ENCODE results near the gene GPRIN1. TPM values are rescaled to one million over a fixed set of nuclear protein-coding genes. Genes with fewer than 3 reads are reported as not detected.

The GPRIN1 gene
- total and polyA plus RNA-seq, 2 experiments from 2014 or later, result 0.27 to 0.79 TPM

DNA sequence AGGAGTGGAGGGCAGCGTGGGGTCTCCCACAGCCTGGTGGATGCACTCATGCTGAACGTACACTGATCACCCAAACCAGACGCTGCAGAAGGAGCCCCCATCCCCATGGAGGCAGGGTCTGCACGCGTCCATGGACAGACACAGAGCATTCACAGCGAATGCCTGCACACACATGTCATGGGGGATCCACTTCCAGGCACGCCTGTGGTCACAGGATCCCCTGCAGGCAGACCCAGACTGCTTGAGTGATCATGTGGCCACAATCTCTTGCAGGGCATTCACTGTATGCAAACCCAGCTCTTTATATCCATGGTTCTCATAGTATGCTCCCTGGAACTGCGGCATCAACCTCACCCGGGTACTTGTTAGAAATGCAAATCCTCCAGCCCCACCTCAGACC lies 15.0 kb upstream of the GPRIN1 start:
- no peak for DNase-seq (ENCODE audit: low read depth in 1 of 2, low spot score in 1 of 2)
- Histone ChIP-seq H3K9me3 (ENCODE audit: low read depth) (no peaks in the 10 kb centered on the region), H3K27me3 (peaks cover 34% of the 10 kb centered on the region), H3K4me1 (ENCODE audit: low read depth) (peaks cover 5% of the 10 kb centered on the region), H3K36me3 (no peaks in the 10 kb centered on the region), H3K27ac (no peak overlapping the region), H3K4me3 (no peak overlapping the region)
- TF ChIP-seq, protein P1, sequence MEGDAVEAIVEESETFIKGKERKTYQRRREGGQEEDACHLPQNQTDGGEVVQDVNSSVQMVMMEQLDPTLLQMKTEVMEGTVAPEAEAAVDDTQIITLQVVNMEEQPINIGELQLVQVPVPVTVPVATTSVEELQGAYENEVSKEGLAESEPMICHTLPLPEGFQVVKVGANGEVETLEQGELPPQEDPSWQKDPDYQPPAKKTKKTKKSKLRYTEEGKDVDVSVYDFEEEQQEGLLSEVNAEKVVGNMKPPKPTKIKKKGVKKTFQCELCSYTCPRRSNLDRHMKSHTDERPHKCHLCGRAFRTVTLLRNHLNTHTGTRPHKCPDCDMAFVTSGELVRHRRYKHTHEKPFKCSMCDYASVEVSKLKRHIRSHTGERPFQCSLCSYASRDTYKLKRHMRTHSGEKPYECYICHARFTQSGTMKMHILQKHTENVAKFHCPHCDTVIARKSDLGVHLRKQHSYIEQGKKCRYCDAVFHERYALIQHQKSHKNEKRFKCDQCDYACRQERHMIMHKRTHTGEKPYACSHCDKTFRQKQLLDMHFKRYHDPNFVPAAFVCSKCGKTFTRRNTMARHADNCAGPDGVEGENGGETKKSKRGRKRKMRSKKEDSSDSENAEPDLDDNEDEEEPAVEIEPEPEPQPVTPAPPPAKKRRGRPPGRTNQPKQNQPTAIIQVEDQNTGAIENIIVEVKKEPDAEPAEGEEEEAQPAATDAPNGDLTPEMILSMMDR (IDR thresholded peaks at IDR 0.05; ENCODE audit: low read depth, low read length), result no peak

DNA sequence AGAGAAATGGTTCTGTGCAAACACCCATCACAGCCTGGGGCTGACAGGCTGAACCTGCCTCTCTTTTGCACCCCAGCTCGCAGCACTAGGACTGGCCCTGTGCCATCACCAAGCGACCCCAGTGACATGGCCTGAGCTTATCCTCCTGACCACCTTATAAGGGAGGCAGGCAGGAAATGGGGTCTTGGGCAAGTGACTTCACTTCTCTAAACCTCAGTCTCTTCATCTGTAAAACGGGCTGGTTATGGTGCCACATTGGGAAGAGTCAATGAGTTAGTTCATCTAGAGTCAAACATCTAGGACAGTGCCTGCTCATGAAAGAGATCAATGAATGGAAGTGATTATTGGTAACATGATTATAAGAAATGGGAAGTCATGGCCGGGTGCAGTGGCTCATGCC lies 14.2 kb upstream of the GPRIN1 start:
- no peak for DNase-seq (ENCODE audit: low read depth in 1 of 2, low spot score in 1 of 2)
- H3K4me3 ChIP-seq, result no peak overlapping the region
- H3K27me3 ChIP-seq, result peaks cover 34% of the 10 kb centered on the region
- no peaks in the 10 kb centered on the region for H3K9me3 ChIP-seq (ENCODE audit: low read depth)
- peaks cover 5% of the 10 kb centered on the region for H3K4me1 ChIP-seq (ENCODE audit: low read depth)
- no peaks in the 10 kb centered on the region for H3K36me3 ChIP-seq
- H3K27ac ChIP-seq, result no peak overlapping the region
- TF ChIP-seq, protein P1 (IDR thresholded peaks at IDR 0.05; ENCODE audit: low read depth, low read length), result no peak

GRCh38 chr5:176621661-176622079 lies 11.7 kb upstream of the GPRIN1 start:
- no peaks in the 10 kb centered on the region for H3K9me3 ChIP-seq (ENCODE audit: low read depth)
- TF ChIP-seq, protein P1 (IDR thresholded peaks at IDR 0.05; ENCODE audit: low read depth, low read length), result no peak
- H3K36me3 ChIP-seq, result no peaks in the 10 kb centered on the region
- peak; percentile 43 to 56 for DNase-seq (ENCODE audit: low read depth in 1 of 2, low spot score in 1 of 2)
- H3K27me3 ChIP-seq, result peaks cover 20% of the 10 kb centered on the region
- H3K27ac ChIP-seq, result no peak overlapping the region
- H3K4me1 ChIP-seq (ENCODE audit: low read depth), result peaks cover 9% of the 10 kb centered on the region
- H3K4me3 ChIP-seq, result no peak overlapping the region

- H3K4me1 ChIP-seq (ENCODE audit: low read depth), result peaks cover 14% of the 10 kb centered on the region
- TF ChIP-seq, protein P1 (IDR thresholded peaks at IDR 0.05; ENCODE audit: low read depth, low read length), result no peak
- DNase-seq (ENCODE audit: low read depth in 1 of 2, low spot score in 1 of 2), result peak in 1 of 2 donors; percentile 52
- no peak overlapping the region for H3K27ac ChIP-seq
- H3K4me3 ChIP-seq, result no peak overlapping the region
- H3K9me3 ChIP-seq (ENCODE audit: low read depth), result no peaks in the 10 kb centered on the region
- H3K36me3 ChIP-seq, result no peaks in the 10 kb centered on the region
- peaks cover 20% of the 10 kb centered on the region for H3K27me3 ChIP-seq
Observed at GRCh38 chr5:176620333-176620981, 10.5 kb upstream of the GPRIN1 start.

GRCh38 chr5:176619569-176620332 lies 9.8 kb upstream of the GPRIN1 start:
- H3K4me1 ChIP-seq (ENCODE audit: low read depth), result peaks cover 14% of the 10 kb centered on the region
- peaks cover 20% of the 10 kb centered on the region for H3K27me3 ChIP-seq
- no peak overlapping the region for H3K27ac ChIP-seq
- H3K4me3 ChIP-seq, result no peak overlapping the region
- no peaks in the 10 kb centered on the region for H3K9me3 ChIP-seq (ENCODE audit: low read depth)
- TF ChIP-seq, protein P1 (IDR thresholded peaks at IDR 0.05; ENCODE audit: low read depth, low read length), result no peak
- no peak for DNase-seq (ENCODE audit: low read depth in 1 of 2, low spot score in 1 of 2)
- H3K36me3 ChIP-seq, result no peaks in the 10 kb centered on the region
